T-helper 1 cell treated with Interleukin-12 subunit alpha and Interleukin-12 subunit beta and Interleukin-4 antibody, amounts not matched to agents 30 μg/mL and 1 μg/mL, for 36 hours (primary cell): ENCODE data around the gene PDE3B.

ENCODE experiments used
- H3K27ac Mint-ChIP-seq: one replicate; pipeline ENCODE4 v1.8.0; 2021; ENCODE audit warnings: mild to moderate bottlenecking, mixed read lengths
- H3K27me3 Mint-ChIP-seq: one replicate; pipeline ENCODE4 v1.8.0; 2021; ENCODE audit warnings: low read depth, mixed read lengths
- H3K36me3 Mint-ChIP-seq: one replicate; pipeline ENCODE4 v1.8.0; 2021; ENCODE audit warnings: low read depth, mixed read lengths
- H3K4me1 Mint-ChIP-seq: one replicate; pipeline ENCODE4 v1.8.0; 2021; ENCODE audit warnings: low read depth, mixed read lengths
- H3K4me3 Mint-ChIP-seq: one replicate; pipeline ENCODE4 v1.8.0; 2021; ENCODE audit warnings: mild to moderate bottlenecking, moderate library complexity, mixed read lengths
- H3K9me3 Mint-ChIP-seq: one replicate; pipeline ENCODE4 v1.8.0; 2021; ENCODE audit warnings: mixed read lengths

The PDE3B gene

DNA sequence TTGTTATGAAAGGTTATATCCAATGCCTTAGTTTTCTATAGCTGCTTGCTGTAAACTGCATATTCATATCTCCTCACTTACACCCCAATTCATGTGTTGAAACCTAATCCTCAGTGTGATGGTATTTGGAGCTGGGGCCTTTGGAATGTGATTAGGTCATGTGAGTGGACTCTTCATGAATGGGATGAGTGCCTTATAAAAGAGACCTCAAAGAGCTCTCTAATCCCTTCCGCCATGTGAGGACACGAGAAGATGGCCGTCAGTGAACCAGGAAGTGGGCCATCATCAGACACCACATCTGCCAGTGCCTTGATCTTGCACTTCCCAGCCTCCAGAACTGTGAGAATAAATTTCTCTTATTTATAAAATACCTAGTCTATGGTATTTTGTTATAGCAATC, 169.2 kb downstream of the PDE3B start:
- Mint-ChIP-seq H3K27ac (no peak overlapping the region), H3K36me3 (peaks cover 60% of the 10 kb centered on the region), H3K9me3 (peaks cover 7% of the 10 kb centered on the region), H3K4me1 (peaks cover 12% of the 10 kb centered on the region), H3K4me3 (no peak overlapping the region), H3K27me3 (no peaks in the 10 kb centered on the region)

DNA sequence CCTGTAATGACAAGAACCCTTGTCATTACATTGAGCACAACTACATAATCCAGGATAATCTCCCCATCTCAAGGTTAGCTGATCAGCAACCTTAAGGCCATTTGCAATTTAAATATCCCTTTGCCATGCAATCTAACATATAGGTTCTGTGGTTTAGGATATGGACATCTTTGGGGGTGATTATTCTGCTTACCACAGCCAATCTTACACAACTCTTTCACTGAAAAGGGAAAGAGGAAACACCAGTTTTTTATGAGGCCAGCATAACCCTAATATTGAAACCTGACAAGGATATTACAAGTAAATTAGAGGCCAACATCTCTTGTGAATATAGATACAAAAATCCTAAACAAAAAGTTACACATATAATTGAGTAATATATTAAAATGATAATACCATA, 169.9 kb downstream of the PDE3B start:
- Mint-ChIP-seq H3K36me3 (peaks cover 57% of the 10 kb centered on the region), H3K27ac (no peak overlapping the region), H3K27me3 (no peaks in the 10 kb centered on the region), H3K9me3 (peaks cover 3% of the 10 kb centered on the region), H3K4me3 (no peak overlapping the region), H3K4me1 (peaks cover 10% of the 10 kb centered on the region)

DNA sequence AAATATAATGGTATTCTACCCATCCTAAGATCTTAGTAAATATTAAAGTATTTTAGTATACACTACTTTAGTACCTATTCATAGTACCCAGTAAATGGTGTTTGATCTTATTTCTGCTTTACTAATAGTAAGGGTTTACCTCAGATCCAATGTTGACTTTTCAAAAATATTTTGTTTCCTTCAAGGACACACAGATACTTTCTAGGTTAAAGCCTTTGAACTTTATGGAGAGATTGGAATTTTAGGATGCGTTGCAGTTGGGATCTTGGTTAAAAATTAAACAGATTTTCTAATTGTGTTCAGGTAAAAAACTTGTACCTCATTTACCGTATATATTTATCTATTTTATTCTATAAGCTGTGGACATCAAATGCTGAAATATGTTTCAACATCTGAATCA, 175.2 kb downstream of the PDE3B start:
- peaks cover 3% of the 10 kb centered on the region for H3K4me1 Mint-ChIP-seq
- H3K36me3 Mint-ChIP-seq = peaks cover 64% of the 10 kb centered on the region
- peaks cover 17% of the 10 kb centered on the region for H3K9me3 Mint-ChIP-seq
- H3K27me3 Mint-ChIP-seq = no peaks in the 10 kb centered on the region
- H3K4me3 Mint-ChIP-seq = no peak overlapping the region
- no peak overlapping the region for H3K27ac Mint-ChIP-seq

DNA sequence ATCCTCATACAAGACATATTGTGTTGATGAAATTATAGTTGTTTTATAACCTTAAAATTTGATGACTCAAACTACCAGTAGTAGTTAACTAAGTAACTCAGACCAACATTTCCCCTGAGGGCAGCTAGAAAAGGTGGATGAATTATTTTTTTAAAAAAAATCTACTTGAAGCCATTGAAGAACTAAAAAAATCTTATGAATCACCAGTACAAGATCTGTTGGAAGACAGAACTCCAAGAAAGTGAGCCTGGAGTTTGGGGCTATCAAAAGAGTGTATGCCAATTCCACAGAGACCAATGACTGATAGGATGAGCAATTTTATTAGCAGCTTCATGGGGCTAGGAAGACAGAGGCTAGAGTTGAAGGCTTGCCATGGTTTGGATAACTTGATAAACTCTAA, 176.0 kb downstream of the PDE3B start:
- H3K27me3 Mint-ChIP-seq = no peaks in the 10 kb centered on the region
- H3K36me3 Mint-ChIP-seq = peaks cover 70% of the 10 kb centered on the region
- peaks cover 25% of the 10 kb centered on the region for H3K9me3 Mint-ChIP-seq
- no peak overlapping the region for H3K27ac Mint-ChIP-seq
- H3K4me1 Mint-ChIP-seq = peaks cover 6% of the 10 kb centered on the region
- H3K4me3 Mint-ChIP-seq = no peak overlapping the region

DNA sequence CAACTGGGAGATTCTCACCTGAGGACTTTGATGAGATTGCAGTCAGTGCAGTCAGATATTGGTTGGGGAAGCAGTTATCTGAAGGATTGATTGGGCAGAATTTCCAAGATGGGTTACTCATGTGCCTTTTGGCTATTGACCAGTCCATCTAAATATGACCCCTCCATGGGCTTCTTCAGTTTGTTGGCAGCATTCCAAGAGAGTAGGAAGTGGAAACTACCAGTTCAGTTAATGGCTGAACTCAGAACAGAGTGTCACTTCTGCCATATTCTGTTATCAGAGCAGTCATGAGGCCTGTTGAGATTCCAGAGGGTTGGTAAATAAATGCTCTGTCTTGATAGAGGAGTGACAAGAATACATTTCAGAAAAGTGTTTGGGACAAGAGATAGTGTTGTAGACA, 177.4 kb downstream of the PDE3B start:
- peaks cover 10% of the 10 kb centered on the region for H3K4me1 Mint-ChIP-seq
- H3K27me3 Mint-ChIP-seq = no peaks in the 10 kb centered on the region
- peaks cover 72% of the 10 kb centered on the region for H3K36me3 Mint-ChIP-seq
- H3K27ac Mint-ChIP-seq = no peak overlapping the region
- H3K9me3 Mint-ChIP-seq = peaks cover 39% of the 10 kb centered on the region
- no peak overlapping the region for H3K4me3 Mint-ChIP-seq

- H3K4me1 Mint-ChIP-seq = peaks cover 13% of the 10 kb centered on the region
- no peak overlapping the region for H3K4me3 Mint-ChIP-seq
- peaks cover 78% of the 10 kb centered on the region for H3K36me3 Mint-ChIP-seq
- H3K27me3 Mint-ChIP-seq = no peaks in the 10 kb centered on the region
- H3K27ac Mint-ChIP-seq = no peak overlapping the region
- H3K9me3 Mint-ChIP-seq = peaks cover 59% of the 10 kb centered on the region
These were observed 183.0 kb downstream of the PDE3B start for GRCh38 chr11:14826600-14826999.

DNA sequence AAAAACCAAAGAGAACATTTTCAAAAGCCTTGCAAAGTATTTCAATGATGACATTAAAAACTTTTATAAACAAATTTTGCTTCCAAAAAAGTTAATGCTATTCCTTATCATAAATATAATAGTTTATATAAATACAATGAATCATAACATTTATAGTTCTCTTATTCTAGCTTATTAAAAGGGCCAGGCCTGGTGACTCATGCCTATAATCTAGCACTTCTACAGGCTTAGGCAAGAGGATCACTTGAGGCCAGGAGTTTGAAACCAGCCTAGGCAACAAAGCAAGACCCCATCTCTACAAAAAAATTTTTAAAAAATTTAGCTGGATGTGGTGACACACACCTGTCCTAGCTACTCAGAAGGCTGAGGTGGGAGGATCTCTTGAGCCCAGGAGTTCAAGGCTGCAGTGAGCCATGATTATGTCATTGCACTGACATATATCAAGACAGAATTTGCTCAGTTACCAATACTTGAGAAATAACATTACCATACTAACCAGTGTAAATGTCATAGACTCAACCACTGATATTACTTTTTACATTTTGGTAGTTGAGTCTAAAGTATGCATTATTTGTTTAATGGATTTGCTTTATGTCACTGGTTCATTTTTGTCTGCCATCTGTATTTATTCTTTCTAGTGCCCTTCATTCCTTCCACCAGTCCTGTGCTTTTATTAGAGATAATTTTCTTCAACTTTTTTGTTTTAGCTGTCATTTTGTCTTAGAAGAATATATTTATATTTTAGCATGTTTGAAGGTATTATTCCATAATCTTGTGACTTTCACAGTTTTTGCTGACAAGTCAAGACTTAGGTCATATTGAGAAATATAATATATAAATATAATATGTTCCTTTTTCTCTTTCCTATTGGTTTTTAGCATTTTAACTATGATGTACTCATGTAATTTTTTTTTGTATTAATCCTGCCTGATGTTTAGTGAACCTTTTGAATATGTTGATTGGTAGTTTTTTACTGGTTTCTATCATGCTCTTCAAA, 192.2 kb downstream of the PDE3B start:
- peaks cover 6% of the 10 kb centered on the region for H3K4me1 Mint-ChIP-seq
- no peak overlapping the region for H3K27ac Mint-ChIP-seq
- H3K36me3 Mint-ChIP-seq = peaks cover 49% of the 10 kb centered on the region
- H3K27me3 Mint-ChIP-seq = no peaks in the 10 kb centered on the region
- no peaks in the 10 kb centered on the region for H3K9me3 Mint-ChIP-seq
- H3K4me3 Mint-ChIP-seq = no peak overlapping the region

- peaks cover 13% of the 10 kb centered on the region for H3K9me3 Mint-ChIP-seq
- no peak overlapping the region for H3K4me3 Mint-ChIP-seq
- no peak overlapping the region for H3K27ac Mint-ChIP-seq
- peaks cover 57% of the 10 kb centered on the region for H3K36me3 Mint-ChIP-seq
- no peaks in the 10 kb centered on the region for H3K27me3 Mint-ChIP-seq
- peaks cover 5% of the 10 kb centered on the region for H3K4me1 Mint-ChIP-seq
These were observed 198.4 kb downstream of the PDE3B start for GRCh38 chr11:14842002-14842401.

DNA sequence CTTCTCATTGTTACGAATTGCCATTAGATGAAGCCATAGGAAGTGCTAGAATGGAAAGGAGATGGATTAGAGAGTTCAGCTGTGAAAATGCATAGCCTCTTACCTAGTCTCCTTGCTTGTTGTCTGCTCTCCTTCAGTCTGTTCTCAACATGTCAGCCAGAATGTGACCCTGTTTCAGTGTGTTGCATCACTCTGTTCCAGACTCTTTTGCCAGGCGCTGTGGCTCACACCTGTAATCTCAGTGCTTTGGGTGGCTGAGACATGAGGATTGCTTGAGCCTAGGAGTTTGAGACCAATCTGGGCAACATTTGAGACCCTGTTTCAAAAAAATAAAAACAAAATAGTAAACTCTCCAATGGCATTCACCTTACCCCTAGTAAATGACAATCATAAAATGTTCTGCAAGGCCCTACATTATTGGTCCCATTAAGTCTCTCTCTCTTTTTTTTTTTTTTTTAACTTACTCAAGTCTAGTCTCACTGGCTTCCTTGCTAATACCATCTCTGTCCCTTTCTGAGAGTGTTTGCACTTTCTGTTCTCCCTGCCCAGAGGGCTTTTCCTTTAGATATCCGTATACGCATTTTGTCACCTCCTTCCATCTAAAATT, 209.1 kb downstream of the PDE3B start:
- Mint-ChIP-seq H3K36me3 (peaks cover 66% of the 10 kb centered on the region), H3K4me1 (peaks cover 10% of the 10 kb centered on the region), H3K4me3 (no peak overlapping the region), H3K27me3 (no peaks in the 10 kb centered on the region), H3K27ac (no peak overlapping the region), H3K9me3 (peaks cover 21% of the 10 kb centered on the region)

DNA sequence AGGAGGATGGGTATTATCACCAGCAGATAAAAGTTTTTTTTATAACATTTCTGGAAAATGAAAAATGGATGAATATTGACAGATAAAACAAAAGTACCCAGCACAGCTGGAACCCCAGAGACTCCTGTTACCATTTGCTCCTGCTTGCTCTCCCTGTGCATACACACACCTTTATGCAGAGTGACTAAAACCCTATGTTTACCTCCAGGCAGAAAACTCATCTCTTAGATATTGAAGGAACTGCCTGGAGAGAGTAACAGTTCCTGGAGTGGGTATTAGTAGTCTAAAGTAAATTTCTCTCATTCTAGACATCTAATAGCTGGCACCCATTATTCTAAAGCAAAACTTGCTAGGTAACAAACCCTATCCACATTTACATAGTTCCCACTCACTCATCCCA, 210.5 kb downstream of the PDE3B start:
- Mint-ChIP-seq H3K36me3 (peaks cover 65% of the 10 kb centered on the region), H3K4me3 (no peak overlapping the region), H3K4me1 (peaks cover 10% of the 10 kb centered on the region), H3K27ac (no peak overlapping the region), H3K27me3 (no peaks in the 10 kb centered on the region), H3K9me3 (peaks cover 21% of the 10 kb centered on the region)

DNA sequence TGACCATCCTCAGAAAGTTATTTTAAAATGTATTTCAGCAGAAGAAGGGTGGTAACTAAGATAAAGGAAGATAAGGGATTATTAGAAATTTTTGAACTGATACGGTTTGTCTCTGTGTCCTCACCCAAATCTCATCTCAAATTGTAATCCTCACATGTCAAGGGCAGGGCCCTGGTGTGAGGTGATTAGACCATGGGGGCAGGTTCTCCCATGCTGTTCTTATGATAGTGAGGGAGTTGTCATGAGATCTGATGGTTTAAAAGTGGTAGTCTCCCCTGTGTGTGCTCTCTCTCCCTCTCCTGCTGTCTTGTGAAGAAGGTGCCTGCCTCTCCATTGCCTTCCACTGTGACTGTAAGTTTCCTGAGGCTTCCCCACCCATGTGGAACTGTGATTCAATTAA, 212.3 kb downstream of the PDE3B start:
- peaks cover 62% of the 10 kb centered on the region for H3K36me3 Mint-ChIP-seq
- no peak overlapping the region for H3K27ac Mint-ChIP-seq
- H3K27me3 Mint-ChIP-seq = no peaks in the 10 kb centered on the region
- peaks cover 21% of the 10 kb centered on the region for H3K9me3 Mint-ChIP-seq
- peaks cover 10% of the 10 kb centered on the region for H3K4me1 Mint-ChIP-seq
- no peak overlapping the region for H3K4me3 Mint-ChIP-seq

DNA sequence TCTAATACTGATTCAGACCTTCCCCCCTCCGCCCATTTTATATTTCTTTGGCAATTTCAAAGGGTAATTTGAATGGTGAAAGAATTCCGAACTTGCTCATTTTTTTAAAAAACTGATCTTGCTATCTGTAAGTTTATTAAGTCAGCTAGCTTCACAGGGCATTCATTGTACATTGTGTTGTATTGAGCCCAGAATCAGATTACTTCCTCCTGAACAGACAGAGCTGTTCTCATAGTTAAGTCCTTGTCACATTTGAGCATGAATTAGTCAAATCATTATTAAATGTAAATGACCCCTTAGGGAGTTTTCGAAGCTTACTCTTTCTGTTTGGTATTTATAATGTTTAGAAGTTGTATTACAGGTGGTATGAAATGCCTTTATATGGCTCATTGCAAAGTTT, 214.0 kb downstream of the PDE3B start:
- Mint-ChIP-seq H3K4me3 (no peak overlapping the region), H3K9me3 (peaks cover 17% of the 10 kb centered on the region), H3K4me1 (peaks cover 5% of the 10 kb centered on the region), H3K36me3 (peaks cover 68% of the 10 kb centered on the region), H3K27ac (no peak overlapping the region), H3K27me3 (no peaks in the 10 kb centered on the region)

DNA sequence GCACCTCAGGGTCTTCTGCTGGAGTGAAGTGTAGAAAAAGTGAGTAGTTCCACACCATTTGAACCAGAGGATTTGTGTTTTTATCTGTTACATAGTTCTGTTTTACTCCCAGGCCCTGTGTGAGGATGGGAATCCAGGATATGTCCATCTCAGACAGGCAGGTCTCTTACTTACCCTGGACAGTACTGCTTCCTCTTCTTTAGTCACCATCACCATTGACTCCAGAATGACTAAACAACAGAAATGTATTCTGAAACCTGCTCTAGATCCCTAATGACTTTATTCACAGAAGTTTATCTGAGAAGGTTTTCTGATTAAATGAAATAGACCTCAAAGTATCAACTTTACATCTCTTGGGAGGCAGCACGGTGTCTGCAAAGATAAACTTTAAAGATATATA, 214.8 kb downstream of the PDE3B start:
- peaks cover 66% of the 10 kb centered on the region for H3K36me3 Mint-ChIP-seq
- H3K9me3 Mint-ChIP-seq = peaks cover 23% of the 10 kb centered on the region
- no peak overlapping the region for H3K4me3 Mint-ChIP-seq
- peaks cover 5% of the 10 kb centered on the region for H3K4me1 Mint-ChIP-seq
- no peak overlapping the region for H3K27ac Mint-ChIP-seq
- no peaks in the 10 kb centered on the region for H3K27me3 Mint-ChIP-seq

DNA sequence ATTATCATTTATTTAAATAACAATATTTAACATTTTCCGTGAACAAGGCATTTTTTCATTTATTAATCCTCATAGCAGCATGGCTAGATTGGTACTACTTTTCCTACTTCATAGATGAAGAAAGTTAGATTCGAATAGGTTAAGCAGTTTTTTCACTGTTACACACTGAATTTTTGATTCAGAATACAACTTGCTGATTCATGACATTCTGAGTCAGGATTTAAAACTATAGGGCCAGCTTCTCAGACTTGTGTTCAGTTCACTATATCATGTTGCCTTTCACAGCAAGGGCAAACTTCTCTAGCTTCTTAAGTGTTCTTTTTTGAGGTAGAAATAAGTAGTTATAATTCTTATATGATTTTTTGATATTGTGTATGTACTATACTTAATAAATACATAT, 216.9 kb downstream of the PDE3B start:
- H3K9me3 Mint-ChIP-seq = peaks cover 25% of the 10 kb centered on the region
- no peak overlapping the region for H3K4me3 Mint-ChIP-seq
- H3K4me1 Mint-ChIP-seq = peaks cover 5% of the 10 kb centered on the region
- H3K27me3 Mint-ChIP-seq = no peaks in the 10 kb centered on the region
- peaks cover 66% of the 10 kb centered on the region for H3K36me3 Mint-ChIP-seq
- H3K27ac Mint-ChIP-seq = no peak overlapping the region

- Mint-ChIP-seq H3K27ac (no peak overlapping the region), H3K4me3 (no peak overlapping the region), H3K4me1 (peaks cover 5% of the 10 kb centered on the region), H3K9me3 (peaks cover 18% of the 10 kb centered on the region), H3K36me3 (peaks cover 62% of the 10 kb centered on the region), H3K27me3 (no peaks in the 10 kb centered on the region)
These were observed 218.1 kb downstream of the PDE3B start for GRCh38 chr11:14861680-14862079.
